ENCODE data around the gene FOXS1.

DNA sequence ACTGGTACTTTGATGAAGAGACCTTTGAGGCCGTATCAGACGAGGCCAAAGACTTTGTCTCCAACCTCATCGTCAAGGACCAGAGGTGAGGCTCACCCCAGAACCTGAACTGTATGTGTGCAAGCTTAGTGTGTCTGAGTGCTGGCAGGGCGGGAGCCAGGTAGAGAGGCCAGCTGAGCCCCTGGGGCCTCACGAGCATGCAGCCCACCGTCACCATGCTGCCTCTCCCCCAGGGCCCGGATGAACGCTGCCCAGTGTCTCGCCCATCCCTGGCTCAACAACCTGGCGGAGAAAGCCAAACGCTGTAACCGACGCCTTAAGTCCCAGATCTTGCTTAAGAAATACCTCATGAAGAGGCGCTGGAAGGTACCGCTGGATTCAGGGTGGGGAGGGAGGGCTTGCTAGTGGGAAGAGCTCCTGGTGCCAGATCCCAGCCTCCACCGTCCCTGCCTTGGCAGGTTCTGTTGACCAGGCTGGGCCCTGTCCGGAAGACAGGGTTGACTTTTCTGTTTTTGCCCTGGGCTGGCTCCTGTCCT lies 13.6 kb downstream of the FOXS1 start:
- no peak for TF ChIP-seq EZH2 (optimal IDR thresholded peaks at IDR 0.05; ENCODE audit: low read depth, low read length)
- TF ChIP-seq, protein P1, sequence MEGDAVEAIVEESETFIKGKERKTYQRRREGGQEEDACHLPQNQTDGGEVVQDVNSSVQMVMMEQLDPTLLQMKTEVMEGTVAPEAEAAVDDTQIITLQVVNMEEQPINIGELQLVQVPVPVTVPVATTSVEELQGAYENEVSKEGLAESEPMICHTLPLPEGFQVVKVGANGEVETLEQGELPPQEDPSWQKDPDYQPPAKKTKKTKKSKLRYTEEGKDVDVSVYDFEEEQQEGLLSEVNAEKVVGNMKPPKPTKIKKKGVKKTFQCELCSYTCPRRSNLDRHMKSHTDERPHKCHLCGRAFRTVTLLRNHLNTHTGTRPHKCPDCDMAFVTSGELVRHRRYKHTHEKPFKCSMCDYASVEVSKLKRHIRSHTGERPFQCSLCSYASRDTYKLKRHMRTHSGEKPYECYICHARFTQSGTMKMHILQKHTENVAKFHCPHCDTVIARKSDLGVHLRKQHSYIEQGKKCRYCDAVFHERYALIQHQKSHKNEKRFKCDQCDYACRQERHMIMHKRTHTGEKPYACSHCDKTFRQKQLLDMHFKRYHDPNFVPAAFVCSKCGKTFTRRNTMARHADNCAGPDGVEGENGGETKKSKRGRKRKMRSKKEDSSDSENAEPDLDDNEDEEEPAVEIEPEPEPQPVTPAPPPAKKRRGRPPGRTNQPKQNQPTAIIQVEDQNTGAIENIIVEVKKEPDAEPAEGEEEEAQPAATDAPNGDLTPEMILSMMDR (IDR thresholded peaks at IDR 0.05; ENCODE audit: low read length) = no peak

Measured in MM.1S (cell line).